OCI-LY3 (cell line): ENCODE measurements around the gene ASB8.

ENCODE experiments used
- H2AFZ ChIP-seq: fragments of 200-600, 300-600 bp; shearing (Covaris generic); 2 replicates; pipeline ENCODE4 v1.6.0; 2014; ENCODE audit warnings: antibody characterized with exemption, low read depth, low read length
- H3K27ac ChIP-seq: fragments of 200-600, 300-600 bp; sonication (generic); 2 replicates; pipeline ENCODE4 v1.5.1; 2014; ENCODE audit warnings: mild to moderate bottlenecking, low read length, moderate library complexity, mixed read lengths
- H3K27me3 ChIP-seq: fragments of 200-600, 300-600 bp; sonication (generic); 2 replicates; pipeline ENCODE4 v1.6.1; 2014; ENCODE audit warnings: low read depth, low read length, mixed read lengths
- H3K36me3 ChIP-seq: fragments of 200-600, 300-600 bp; sonication (generic); replicated peaks from 2 replicates; pipeline ENCODE3; 2014; ENCODE audit warnings: low read depth, low read length, mixed read lengths
- H3K4me1 ChIP-seq: fragments of 300-600, 200-600 bp; sonication (generic); 2 replicates; pipeline ENCODE4 v1.6.1; 2014; ENCODE audit warnings: low read length, mixed read lengths
- H3K4me2 ChIP-seq: fragments of 200-600, 300-600 bp; sonication (generic); 2 replicates; pipeline ENCODE4 v1.6.1; 2014; ENCODE audit warnings: low read length, mixed read lengths
- H3K4me3 ChIP-seq: fragments of 300-600, 200-600 bp; sonication (generic); 2 replicates; pipeline ENCODE4 v1.5.1; 2014; ENCODE audit warnings: antibody characterized with exemption, mild to moderate bottlenecking, low read length, moderate library complexity
- H3K79me2 ChIP-seq: fragments of 300-600, 200-600 bp; shearing (Covaris generic); 2 replicates; pipeline ENCODE4 v1.6.1; 2014; ENCODE audit warnings: mild to moderate bottlenecking, low read length, mixed read lengths
- H3K9ac ChIP-seq: fragments of 300-600, 200-600 bp; shearing (Covaris generic); 2 replicates; pipeline ENCODE4 v1.6.0; 2014; ENCODE audit warnings: mild to moderate bottlenecking, low read length, moderate library complexity
- H3K9me3 ChIP-seq: fragments of 200-600, 300-600 bp; shearing (Covaris generic); 2 replicates; pipeline ENCODE4 v1.6.1; 2014; ENCODE audit warnings: low read length, mixed read lengths; ENCODE audit not compliant: insufficient read depth
- H4K20me1 ChIP-seq: fragments of 200-600, 300-600 bp; sonication (generic); 2 replicates; pipeline ENCODE4 v1.6.1; 2016; ENCODE audit warnings: low read length, mixed read lengths; ENCODE audit not compliant: insufficient read depth
- EZH2phosphoT487 ChIP-seq: fragments of 200-600 bp; shearing (Covaris generic); IDR thresholded peaks from 2 replicates; pipeline ENCODE4 v1.6.1; 2018; ENCODE audit warnings: antibody characterized with exemption, mixed run types, low read depth
- TF ChIP-seq, protein P1 (sequence below): fragments of 200-600, 300-600 bp; sonication (generic); IDR thresholded peaks from 2 replicates; pipeline ENCODE4 v1.5.1; 2014; ENCODE audit warnings: antibody characterized with exemption, low read length, low read depth

The ASB8 gene

DNA sequence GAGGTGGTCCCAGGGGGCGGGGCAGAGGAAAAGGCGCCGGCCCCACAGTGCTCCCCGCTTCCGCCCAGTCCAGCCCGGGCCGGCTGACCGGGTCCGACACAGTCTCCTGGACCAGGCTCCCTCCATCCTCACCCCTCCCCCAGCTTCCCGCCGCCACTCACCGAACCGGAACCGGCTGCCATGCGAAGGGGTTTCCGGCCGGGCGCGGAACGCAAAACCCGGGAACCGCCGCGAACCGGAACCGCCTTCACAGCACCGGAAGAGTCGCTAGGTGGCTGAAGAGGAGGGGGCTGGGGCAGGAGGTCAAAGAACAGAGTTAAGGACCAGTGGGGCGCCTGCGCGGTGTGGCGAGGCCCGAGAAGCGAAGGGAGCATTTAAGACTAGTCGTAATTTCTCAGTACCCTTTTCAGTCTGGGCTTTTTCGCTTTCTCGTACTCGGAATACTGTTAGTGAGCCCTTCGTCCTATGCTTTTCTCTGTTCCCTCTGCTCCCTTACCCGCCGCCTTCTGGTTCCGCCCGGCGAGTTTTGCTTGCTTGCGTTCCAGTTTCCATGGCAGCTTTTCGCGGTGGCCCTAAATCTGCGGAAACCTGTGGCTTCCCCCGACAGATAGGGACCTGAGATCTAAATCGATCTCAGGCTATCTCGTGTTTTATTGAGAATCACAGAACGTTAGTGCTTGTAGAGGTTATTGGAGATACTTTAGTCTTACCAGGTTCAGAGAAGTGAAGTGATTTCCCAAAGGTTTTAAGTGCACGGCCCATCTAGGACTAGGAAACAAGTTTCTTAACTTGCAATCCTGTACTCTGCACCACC, 51.2 kb downstream of the ASB8 start, which contains the start of gene SENP1:
SENP1 (minus strand) TSS at position 213 of the 814 bp plus-strand sequence. CDS start 4,607 bp downstream, outside the sequence.
- peak within 1 kb of the TSS; percentile 67 for H2AFZ ChIP-seq
- no peaks in the 10 kb centered on the region for H3K9me3 ChIP-seq
- peaks cover 23% of the 10 kb centered on the region for H3K4me1 ChIP-seq
- peak within 1 kb of the TSS; percentile 94 for H3K4me2 ChIP-seq
- H3K27ac ChIP-seq: peak within 1 kb of the TSS; percentile 96
- peaks cover 56% of the 10 kb centered on the region for H3K79me2 ChIP-seq
- TF ChIP-seq, protein P1, sequence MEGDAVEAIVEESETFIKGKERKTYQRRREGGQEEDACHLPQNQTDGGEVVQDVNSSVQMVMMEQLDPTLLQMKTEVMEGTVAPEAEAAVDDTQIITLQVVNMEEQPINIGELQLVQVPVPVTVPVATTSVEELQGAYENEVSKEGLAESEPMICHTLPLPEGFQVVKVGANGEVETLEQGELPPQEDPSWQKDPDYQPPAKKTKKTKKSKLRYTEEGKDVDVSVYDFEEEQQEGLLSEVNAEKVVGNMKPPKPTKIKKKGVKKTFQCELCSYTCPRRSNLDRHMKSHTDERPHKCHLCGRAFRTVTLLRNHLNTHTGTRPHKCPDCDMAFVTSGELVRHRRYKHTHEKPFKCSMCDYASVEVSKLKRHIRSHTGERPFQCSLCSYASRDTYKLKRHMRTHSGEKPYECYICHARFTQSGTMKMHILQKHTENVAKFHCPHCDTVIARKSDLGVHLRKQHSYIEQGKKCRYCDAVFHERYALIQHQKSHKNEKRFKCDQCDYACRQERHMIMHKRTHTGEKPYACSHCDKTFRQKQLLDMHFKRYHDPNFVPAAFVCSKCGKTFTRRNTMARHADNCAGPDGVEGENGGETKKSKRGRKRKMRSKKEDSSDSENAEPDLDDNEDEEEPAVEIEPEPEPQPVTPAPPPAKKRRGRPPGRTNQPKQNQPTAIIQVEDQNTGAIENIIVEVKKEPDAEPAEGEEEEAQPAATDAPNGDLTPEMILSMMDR: no peak
- no peak for TF ChIP-seq EZH2phosphoT487
- peak within 1 kb of the TSS; percentile 97 for H3K9ac ChIP-seq
- no peaks in the 10 kb centered on the region for H3K27me3 ChIP-seq
- peak within 1 kb of the TSS; percentile 82 for H3K4me3 ChIP-seq
- H4K20me1 ChIP-seq: no peaks in the 10 kb centered on the region
- H3K36me3 ChIP-seq: no peaks in the 10 kb centered on the region

DNA sequence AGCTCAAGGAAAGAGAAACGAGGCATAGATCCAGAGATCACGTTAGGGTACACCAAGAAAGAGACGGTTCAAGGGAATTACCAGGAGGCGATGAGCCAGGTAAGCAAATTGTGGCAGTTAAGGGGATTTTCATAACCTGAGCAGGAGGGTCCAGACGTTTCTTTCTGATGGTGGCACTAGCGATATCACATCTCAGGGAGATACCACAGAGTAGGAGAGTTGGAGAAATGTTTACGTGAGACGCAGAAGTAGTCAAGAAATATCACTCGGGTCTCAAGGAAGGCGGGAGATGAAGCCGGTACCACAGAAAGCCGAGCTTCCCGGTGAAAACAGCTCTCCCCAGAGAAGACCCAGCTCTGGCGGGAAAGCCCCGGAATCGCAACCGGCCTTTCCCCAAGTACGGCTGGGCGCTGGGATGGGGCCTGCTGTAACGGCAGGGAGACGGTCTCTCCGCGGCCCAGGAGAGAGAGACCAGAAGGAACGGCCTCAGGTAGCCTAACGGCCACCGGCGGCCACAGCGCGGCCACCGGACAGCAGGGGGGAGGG, 51.9 kb downstream of the ASB8 start:
- H3K4me3 ChIP-seq: peak overlapping the region; percentile 82
- peaks cover 23% of the 10 kb centered on the region for H3K4me1 ChIP-seq
- TF ChIP-seq EZH2phosphoT487: no peak
- TF ChIP-seq, protein P1: no peak
- H3K27ac ChIP-seq: peak overlapping the region; percentile 96
- H4K20me1 ChIP-seq: no peaks in the 10 kb centered on the region
- peak overlapping the region; percentile 67 for H2AFZ ChIP-seq
- peak overlapping the region; percentile 97 for H3K9ac ChIP-seq
- H3K79me2 ChIP-seq: peaks cover 63% of the 10 kb centered on the region
- no peaks in the 10 kb centered on the region for H3K27me3 ChIP-seq
- H3K4me2 ChIP-seq: peak overlapping the region; percentile 94
- H3K9me3 ChIP-seq: no peaks in the 10 kb centered on the region
- H3K36me3 ChIP-seq: peaks cover 3% of the 10 kb centered on the region

DNA sequence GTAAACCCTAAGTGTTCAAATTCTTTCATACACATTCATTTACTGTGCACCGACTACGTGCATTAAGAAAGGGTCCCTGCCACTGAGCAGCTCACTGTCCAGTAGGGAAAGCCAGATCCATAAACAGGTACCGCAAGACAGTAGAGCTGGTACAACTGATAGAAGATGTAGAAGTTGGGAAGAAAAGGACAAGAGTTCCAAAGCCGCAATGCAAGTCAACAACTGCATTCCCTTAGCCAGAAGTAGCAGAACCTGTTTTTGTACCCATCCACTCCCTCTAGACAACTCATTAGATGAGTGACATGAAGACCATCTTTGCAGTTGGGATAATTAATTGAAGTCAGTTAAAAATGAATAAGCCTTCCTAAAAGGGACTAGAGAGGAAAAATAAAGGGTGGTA, 52.8 kb downstream of the ASB8 start:
- peaks cover 3% of the 10 kb centered on the region for H3K36me3 ChIP-seq
- H3K4me1 ChIP-seq: peaks cover 23% of the 10 kb centered on the region
- H3K27me3 ChIP-seq: no peaks in the 10 kb centered on the region
- no peaks in the 10 kb centered on the region for H4K20me1 ChIP-seq
- peak overlapping the region; percentile 97 for H3K9ac ChIP-seq
- H3K4me3 ChIP-seq: peak overlapping the region; percentile 82
- peak overlapping the region; percentile 96; the same call in 1 of the 2 replicates for H3K27ac ChIP-seq
- H3K4me2 ChIP-seq: peak overlapping the region; percentile 94
- H2AFZ ChIP-seq: no peak overlapping the region
- H3K9me3 ChIP-seq: no peaks in the 10 kb centered on the region
- TF ChIP-seq EZH2phosphoT487: no peak
- TF ChIP-seq, protein P1: no peak
- peaks cover 71% of the 10 kb centered on the region for H3K79me2 ChIP-seq
